Liver (tissue), 9 donors: Measurements from ENCODE around the gene PPP1R14C. TPM values are rescaled to one million over a fixed set of nuclear protein-coding genes. Genes with fewer than 3 reads are reported as not detected.

Source experiments
- DNase-seq: peaks from one replicate; pipeline ENCODE4 v3.0.0-alpha.2; 2017; ENCODE audit warnings: low spot score
- H3K27ac ChIP-seq, 2 donors: one replicate each; pipeline ENCODE4 v1.7.0; 2013; ENCODE audit warnings: inconsistent platforms in 2 of 2, low read length in 2 of 2, control low read depth in 1 of 2, low read depth in 1 of 2, mild to moderate bottlenecking in 1 of 2
- H3K27me3 ChIP-seq, 4 donors: one replicate each; pipeline versions ENCODE4 v1.6.1 to v1.7.0; 2013; ENCODE audit warnings: low read length in 3 of 4, inconsistent platforms in 1 of 4, mild to moderate bottlenecking in 1 of 4, moderate library complexity in 1 of 4; ENCODE audit not compliant: control insufficient read depth in 4 of 4, insufficient read depth in 4 of 4
- H3K36me3 ChIP-seq, 4 donors: one replicate each; pipeline versions ENCODE4 v1.6.1 to v1.7.0; 2013; ENCODE audit warnings: low read length in 3 of 4, mild to moderate bottlenecking in 3 of 4, low read depth in 1 of 4, moderate library complexity in 1 of 4; ENCODE audit not compliant: control insufficient read depth in 4 of 4, insufficient read depth in 3 of 4
- H3K4me1 ChIP-seq, 4 donors: one replicate each; pipeline versions ENCODE4 v1.6.1 to v1.7.0; 2013; ENCODE audit warnings: low read length in 3 of 4, mild to moderate bottlenecking in 3 of 4, moderate library complexity in 1 of 4; ENCODE audit not compliant: control insufficient read depth in 4 of 4, insufficient read depth in 4 of 4
- H3K4me3 ChIP-seq, 3 donors: one replicate each; pipeline versions ENCODE4 v1.6.1 to v1.7.0; 2013; ENCODE audit warnings: low read length in 3 of 3, control low read depth in 1 of 3, low read depth in 1 of 3, mild to moderate bottlenecking in 1 of 3
- H3K9ac ChIP-seq, 2 donors: one replicate each; pipeline ENCODE4 v1.7.0; 2013; ENCODE audit warnings: low read length in 2 of 2, mild to moderate bottlenecking in 2 of 2, moderate library complexity in 2 of 2, control low read depth in 1 of 2, low read depth in 1 of 2
- H3K9me3 ChIP-seq, 4 donors: one replicate each; pipeline versions ENCODE4 v1.6.1 to v1.7.0; 2013; ENCODE audit warnings: low read length in 3 of 4; ENCODE audit not compliant: control insufficient read depth in 4 of 4
- EGR1 ChIP-seq, 2 donors: IDR thresholded peaks; 2 replicates each; pipeline ENCODE4 v1.6.1; 2016 to 2018; ENCODE audit warnings: antibody characterized with exemption in 2 of 2, low read depth in 2 of 2
- FOXA1 ChIP-seq: IDR thresholded peaks from 2 replicates; pipeline ENCODE4 v1.6.1; 2016; ENCODE audit warnings: antibody characterized with exemption
- FOXA2 ChIP-seq: IDR thresholded peaks from 2 replicates; pipeline ENCODE4 v1.6.1; 2016; ENCODE audit warnings: antibody characterized with exemption
- GABPA ChIP-seq, 2 donors: IDR thresholded peaks in 1 of 2; conservative IDR thresholded peaks in 1 of 2; 2 replicates each; pipeline ENCODE4 v1.6.1; 2016; ENCODE audit warnings: antibody characterized with exemption in 2 of 2, mild to moderate bottlenecking in 1 of 2, moderate library complexity in 1 of 2
- HNF4A ChIP-seq, 2 donors: conservative IDR thresholded peaks; 2 replicates each; pipeline ENCODE4 v1.6.1; 2016; ENCODE audit warnings: antibody characterized with exemption in 2 of 2, mild to moderate bottlenecking in 2 of 2
- HNF4G ChIP-seq: IDR thresholded peaks from 2 replicates; pipeline ENCODE4 v1.6.1; 2016; ENCODE audit warnings: antibody characterized with exemption
- JUND ChIP-seq, 2 donors: IDR thresholded peaks; 2 replicates each; pipeline ENCODE4 v1.6.1; 2016; ENCODE audit warnings: antibody characterized with exemption in 2 of 2
- NR2F2 ChIP-seq: IDR thresholded peaks from 2 replicates; pipeline ENCODE4 v1.6.1; 2016; ENCODE audit warnings: antibody characterized with exemption
- RAD21 ChIP-seq, 2 donors: IDR thresholded peaks; 2 replicates each; pipeline ENCODE4 v1.6.1; 2016; ENCODE audit warnings: antibody characterized with exemption in 2 of 2, mild to moderate bottlenecking in 2 of 2
- RXRA ChIP-seq, 2 donors: IDR thresholded peaks; 2 replicates each; pipeline ENCODE4 v1.6.1; 2017 to 2018; ENCODE audit warnings: antibody characterized with exemption in 2 of 2, mild to moderate bottlenecking in 1 of 2
- SP1 ChIP-seq: IDR thresholded peaks from 2 replicates; pipeline ENCODE4 v1.6.1; 2018; ENCODE audit warnings: antibody characterized with exemption, mild to moderate bottlenecking
- TAF1 ChIP-seq: conservative IDR thresholded peaks from 2 replicates; pipeline ENCODE4 v1.6.1; 2016; ENCODE audit warnings: antibody characterized with exemption, mild to moderate bottlenecking
- YY1 ChIP-seq: IDR thresholded peaks from 2 replicates; pipeline ENCODE4 v1.6.1; 2016; ENCODE audit warnings: antibody characterized with exemption, mild to moderate bottlenecking
- WGBS: extraction: QIAGEN DNeasy Blood & Tissue Kit; methylation state at CpG from one replicate; pipeline ENCODE4 v1.1.7; 2013; 5-methylcytosine and 5-hydroxymethylcytosine counted together
- polyA plus RNA-seq, 2 donors: library from polyadenylated mRNA; stranded (reverse) in 1 of 2; unstranded in 1 of 2; fragments of 200-250 nt in 1 of 2; fragments of >200 nt in 1 of 2; fragmentation: Nextera tagmentation in 1 of 2; extraction: Ambion mirVana in 1 of 2; gene quantifications; one replicate each; pipeline versions ENCODE4 v1.2.1 to v1.2.3, GENCODE V29; 2013 to 2015
- total RNA-seq, 2 donors: library from RNA; depleted of rRNA; stranded (reverse); fragments of >200 nt; gene quantifications; one replicate each; pipeline ENCODE4 v1.2.3, GENCODE V29; 2014
- TF ChIP-seq, protein P1 (sequence below): IDR thresholded peaks from 2 replicates; pipeline ENCODE4 v1.6.1; 2016; ENCODE audit warnings: antibody characterized with exemption
- TF ChIP-seq, protein P2 (sequence below): IDR thresholded peaks from 2 replicates; pipeline ENCODE4 v1.6.1; 2016; ENCODE audit warnings: antibody characterized with exemption
- TF ChIP-seq, protein P3 (sequence below): IDR thresholded peaks from 2 replicates; pipeline ENCODE4 v1.6.1; 2016; ENCODE audit warnings: antibody characterized with exemption
- TF ChIP-seq, protein P4 (sequence below): IDR thresholded peaks from 2 replicates; pipeline ENCODE4 v1.6.1; 2016; ENCODE audit warnings: antibody characterized with exemption, mild to moderate bottlenecking
- TF ChIP-seq, protein P5 (sequence below): fragments of 150-350 bp; IDR thresholded peaks from 2 replicates; pipeline ENCODE4 v1.5.1; 2017; ENCODE audit warnings: improper control_type of control experiment, low read depth, low read length; ENCODE audit not compliant: missing input control
- donor health status: healthy.
- donor health status: healthy.
- donor health status: healthy.
- donor health status: healthy.
- donor health status: healthy.

Gene PPP1R14C
- total and polyA plus RNA-seq, 4 donors, result 0.05 TPM; not detected in 3

DNA sequence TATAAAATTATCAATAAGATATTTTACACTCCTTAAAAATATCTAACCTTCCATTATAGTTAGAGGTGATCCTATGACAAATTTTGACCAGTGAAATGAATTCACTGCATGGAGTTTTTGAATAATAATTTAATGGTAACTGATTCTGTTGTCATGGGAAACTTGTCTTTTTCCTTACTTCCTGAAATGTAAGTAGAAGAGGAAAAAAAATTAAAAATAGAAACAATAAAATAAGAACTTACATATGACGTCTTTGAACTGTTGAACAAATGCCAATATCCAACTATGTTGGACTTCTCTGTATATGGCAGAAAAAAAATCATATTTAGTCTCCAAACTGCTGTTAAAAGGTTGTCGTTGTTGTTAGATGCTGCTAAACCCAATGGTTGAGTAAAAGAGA is 26.3 kb downstream of the PPP1R14C start:
- Histone ChIP-seq H3K27ac (no peak overlapping the region), H3K9me3 (no peaks in the 10 kb centered on the region), H3K4me1 (no peaks in the 10 kb centered on the region), H3K27me3 (no peaks in the 10 kb centered on the region), H3K4me3 (no peak overlapping the region), H3K9ac (no peak overlapping the region), H3K36me3 (no peaks in the 10 kb centered on the region)
- no peak for DNase-seq
- 67% methylated on average over 2 of the region's 2 CpGs for WGBS
- TF ChIP-seq HNF4G (no peak), JUND (IDR thresholded peaks at IDR 0.05) (no peak), YY1 (no peak), SP1 (no peak), NR2F2 (no peak), RXRA (IDR thresholded peaks at IDR 0.05) (no peak), GABPA (IDR thresholded peaks at IDR 0.05 in 1 of 2, conservative IDR thresholded peaks at IDR 0.05 in 1 of 2) (no peak), FOXA1 (no peak), RAD21 (IDR thresholded peaks at IDR 0.05) (no peak), EGR1 (IDR thresholded peaks at IDR 0.05; ENCODE audit: low read depth in 2 of 2) (no peak), TAF1 (no peak), FOXA2 (no peak), HNF4A (conservative IDR thresholded peaks at IDR 0.05) (no peak)
- TF ChIP-seq, protein P1, sequence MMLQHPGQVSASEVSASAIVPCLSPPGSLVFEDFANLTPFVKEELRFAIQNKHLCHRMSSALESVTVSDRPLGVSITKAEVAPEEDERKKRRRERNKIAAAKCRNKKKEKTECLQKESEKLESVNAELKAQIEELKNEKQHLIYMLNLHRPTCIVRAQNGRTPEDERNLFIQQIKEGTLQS, result no peak
- TF ChIP-seq, protein P2, sequence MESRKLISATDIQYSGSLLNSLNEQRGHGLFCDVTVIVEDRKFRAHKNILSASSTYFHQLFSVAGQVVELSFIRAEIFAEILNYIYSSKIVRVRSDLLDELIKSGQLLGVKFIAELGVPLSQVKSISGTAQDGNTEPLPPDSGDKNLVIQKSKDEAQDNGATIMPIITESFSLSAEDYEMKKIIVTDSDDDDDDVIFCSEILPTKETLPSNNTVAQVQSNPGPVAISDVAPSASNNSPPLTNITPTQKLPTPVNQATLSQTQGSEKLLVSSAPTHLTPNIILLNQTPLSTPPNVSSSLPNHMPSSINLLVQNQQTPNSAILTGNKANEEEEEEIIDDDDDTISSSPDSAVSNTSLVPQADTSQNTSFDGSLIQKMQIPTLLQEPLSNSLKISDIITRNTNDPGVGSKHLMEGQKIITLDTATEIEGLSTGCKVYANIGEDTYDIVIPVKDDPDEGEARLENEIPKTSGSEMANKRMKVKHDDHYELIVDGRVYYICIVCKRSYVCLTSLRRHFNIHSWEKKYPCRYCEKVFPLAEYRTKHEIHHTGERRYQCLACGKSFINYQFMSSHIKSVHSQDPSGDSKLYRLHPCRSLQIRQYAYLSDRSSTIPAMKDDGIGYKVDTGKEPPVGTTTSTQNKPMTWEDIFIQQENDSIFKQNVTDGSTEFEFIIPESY, result no peak
- TF ChIP-seq, protein P3, sequence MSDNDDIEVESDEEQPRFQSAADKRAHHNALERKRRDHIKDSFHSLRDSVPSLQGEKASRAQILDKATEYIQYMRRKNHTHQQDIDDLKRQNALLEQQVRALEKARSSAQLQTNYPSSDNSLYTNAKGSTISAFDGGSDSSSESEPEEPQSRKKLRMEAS, result no peak
- TF ChIP-seq, protein P4, sequence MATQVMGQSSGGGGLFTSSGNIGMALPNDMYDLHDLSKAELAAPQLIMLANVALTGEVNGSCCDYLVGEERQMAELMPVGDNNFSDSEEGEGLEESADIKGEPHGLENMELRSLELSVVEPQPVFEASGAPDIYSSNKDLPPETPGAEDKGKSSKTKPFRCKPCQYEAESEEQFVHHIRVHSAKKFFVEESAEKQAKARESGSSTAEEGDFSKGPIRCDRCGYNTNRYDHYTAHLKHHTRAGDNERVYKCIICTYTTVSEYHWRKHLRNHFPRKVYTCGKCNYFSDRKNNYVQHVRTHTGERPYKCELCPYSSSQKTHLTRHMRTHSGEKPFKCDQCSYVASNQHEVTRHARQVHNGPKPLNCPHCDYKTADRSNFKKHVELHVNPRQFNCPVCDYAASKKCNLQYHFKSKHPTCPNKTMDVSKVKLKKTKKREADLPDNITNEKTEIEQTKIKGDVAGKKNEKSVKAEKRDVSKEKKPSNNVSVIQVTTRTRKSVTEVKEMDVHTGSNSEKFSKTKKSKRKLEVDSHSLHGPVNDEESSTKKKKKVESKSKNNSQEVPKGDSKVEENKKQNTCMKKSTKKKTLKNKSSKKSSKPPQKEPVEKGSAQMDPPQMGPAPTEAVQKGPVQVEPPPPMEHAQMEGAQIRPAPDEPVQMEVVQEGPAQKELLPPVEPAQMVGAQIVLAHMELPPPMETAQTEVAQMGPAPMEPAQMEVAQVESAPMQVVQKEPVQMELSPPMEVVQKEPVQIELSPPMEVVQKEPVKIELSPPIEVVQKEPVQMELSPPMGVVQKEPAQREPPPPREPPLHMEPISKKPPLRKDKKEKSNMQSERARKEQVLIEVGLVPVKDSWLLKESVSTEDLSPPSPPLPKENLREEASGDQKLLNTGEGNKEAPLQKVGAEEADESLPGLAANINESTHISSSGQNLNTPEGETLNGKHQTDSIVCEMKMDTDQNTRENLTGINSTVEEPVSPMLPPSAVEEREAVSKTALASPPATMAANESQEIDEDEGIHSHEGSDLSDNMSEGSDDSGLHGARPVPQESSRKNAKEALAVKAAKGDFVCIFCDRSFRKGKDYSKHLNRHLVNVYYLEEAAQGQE, result no peak
- TF ChIP-seq, protein P5, sequence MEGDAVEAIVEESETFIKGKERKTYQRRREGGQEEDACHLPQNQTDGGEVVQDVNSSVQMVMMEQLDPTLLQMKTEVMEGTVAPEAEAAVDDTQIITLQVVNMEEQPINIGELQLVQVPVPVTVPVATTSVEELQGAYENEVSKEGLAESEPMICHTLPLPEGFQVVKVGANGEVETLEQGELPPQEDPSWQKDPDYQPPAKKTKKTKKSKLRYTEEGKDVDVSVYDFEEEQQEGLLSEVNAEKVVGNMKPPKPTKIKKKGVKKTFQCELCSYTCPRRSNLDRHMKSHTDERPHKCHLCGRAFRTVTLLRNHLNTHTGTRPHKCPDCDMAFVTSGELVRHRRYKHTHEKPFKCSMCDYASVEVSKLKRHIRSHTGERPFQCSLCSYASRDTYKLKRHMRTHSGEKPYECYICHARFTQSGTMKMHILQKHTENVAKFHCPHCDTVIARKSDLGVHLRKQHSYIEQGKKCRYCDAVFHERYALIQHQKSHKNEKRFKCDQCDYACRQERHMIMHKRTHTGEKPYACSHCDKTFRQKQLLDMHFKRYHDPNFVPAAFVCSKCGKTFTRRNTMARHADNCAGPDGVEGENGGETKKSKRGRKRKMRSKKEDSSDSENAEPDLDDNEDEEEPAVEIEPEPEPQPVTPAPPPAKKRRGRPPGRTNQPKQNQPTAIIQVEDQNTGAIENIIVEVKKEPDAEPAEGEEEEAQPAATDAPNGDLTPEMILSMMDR, result no peak

DNA sequence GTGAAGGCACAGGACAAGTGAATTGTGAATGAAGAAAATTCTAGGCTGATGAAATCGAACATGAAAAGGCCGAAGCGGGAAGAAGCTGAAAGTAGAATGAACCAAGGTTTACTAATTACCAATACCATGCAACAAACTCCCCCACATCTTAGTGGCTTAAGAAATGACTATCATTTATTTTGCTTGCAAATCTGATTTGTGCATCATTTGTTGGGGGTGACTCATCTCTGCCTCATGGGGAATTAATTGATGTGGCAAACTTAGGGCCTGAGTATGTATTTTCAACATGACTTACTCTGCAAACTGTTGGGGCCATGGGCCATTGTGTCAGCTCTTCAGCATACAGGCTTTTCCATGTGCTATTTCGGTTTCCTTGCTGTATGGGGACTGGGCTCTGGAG is 26.8 kb downstream of the PPP1R14C start:
- TF ChIP-seq, protein P2, result no peak
- TF ChIP-seq, protein P3, result no peak
- TF ChIP-seq, protein P4, result no peak
- no peak for TF ChIP-seq RAD21 (IDR thresholded peaks at IDR 0.05)
- no peaks in the 10 kb centered on the region for H3K27me3 ChIP-seq
- no peaks in the 10 kb centered on the region for H3K9me3 ChIP-seq
- H3K27ac ChIP-seq, result no peak overlapping the region
- 76% methylated on average over 4 of the region's 4 CpGs for WGBS
- H3K4me1 ChIP-seq, result no peaks in the 10 kb centered on the region
- no peak for DNase-seq
- H3K36me3 ChIP-seq, result no peaks in the 10 kb centered on the region
- no peak overlapping the region for H3K4me3 ChIP-seq
- no peak overlapping the region for H3K9ac ChIP-seq
